ENCODE data around the gene KRT85. TPM values are rescaled to one million over a fixed set of nuclear protein-coding genes. Genes with fewer than 3 reads are reported as not detected.
"Not testable (repeated sequence)": the region's sequence is repeated elsewhere in the genome, so short reads cannot be mapped to it uniquely, and the experiment has no call there.

Gene KRT85
- total RNA-seq, 1 donor from 2014 or later: not detected

GRCh38 chr12:52317468-52318052 lies 49.7 kb downstream of the KRT85 start:
- no peak overlapping the region for H3K4me3 Mint-ChIP-seq
- H3K27ac Mint-ChIP-seq: no peak overlapping the region
- CTCF ChIA-PET: interaction anchor here (1.2 kb wide), 1 partner anchor 10 kb away, joined by 3 read pairs; no protein-coding TSS in a partner anchor
- intact Hi-C loops (cut with micrococcal nuclease): no loop called here
- POLR2A ChIA-PET: no interaction called here
- ATAC-seq (ENCODE audit: low read depth) (no peak), DNase-seq (no peak)
- no peak for TF ChIP-seq CTCF (IDR thresholded peaks at IDR 0.05)
- no peaks in the 10 kb centered on the region for H3K4me1 Mint-ChIP-seq
- H3K9me3 Mint-ChIP-seq: no peaks in the 10 kb centered on the region
- no peaks in the 10 kb centered on the region for H3K36me3 Mint-ChIP-seq (ENCODE audit: low read depth)
- H3K27me3 Mint-ChIP-seq: peaks cover 27% of the 10 kb centered on the region

GRCh38 chr12:52316701-52317100 lies 50.6 kb downstream of the KRT85 start:
- H3K9me3 Mint-ChIP-seq: no peaks in the 10 kb centered on the region
- no peaks in the 10 kb centered on the region for H3K4me1 Mint-ChIP-seq
- no peak for TF ChIP-seq CTCF (IDR thresholded peaks at IDR 0.05)
- ATAC-seq (ENCODE audit: low read depth) (no peak), DNase-seq (no peak)
- ChIA-PET POLR2A (no interaction called here), CTCF (interaction anchor here (1.2 kb wide), 1 partner anchor 11 kb away, joined by 3 read pairs; no protein-coding TSS in a partner anchor)
- no peaks in the 10 kb centered on the region for H3K36me3 Mint-ChIP-seq (ENCODE audit: low read depth)
- intact Hi-C loops (cut with micrococcal nuclease): no loop called here
- no peak overlapping the region for H3K27ac Mint-ChIP-seq
- H3K4me3 Mint-ChIP-seq: no peak overlapping the region
- H3K27me3 Mint-ChIP-seq: peaks cover 27% of the 10 kb centered on the region

GRCh38 chr12:52316290-52316689 lies 51.0 kb downstream of the KRT85 start:
- CTCF ChIA-PET: interaction anchor here (0.8 to 1.2 kb wide), 2 partner anchors 10 to 11 kb away, joined by 3 read pairs; no protein-coding TSS in a partner anchor
- DNase-seq (no peak), ATAC-seq (ENCODE audit: low read depth) (no peak)
- no peak overlapping the region for H3K27ac Mint-ChIP-seq
- no peaks in the 10 kb centered on the region for H3K4me1 Mint-ChIP-seq
- no peak overlapping the region for H3K4me3 Mint-ChIP-seq
- intact Hi-C loops (cut with micrococcal nuclease): no loop called here
- POLR2A ChIA-PET: no interaction called here
- no peaks in the 10 kb centered on the region for H3K9me3 Mint-ChIP-seq
- no peak for TF ChIP-seq CTCF (IDR thresholded peaks at IDR 0.05)
- H3K36me3 Mint-ChIP-seq (ENCODE audit: low read depth): no peaks in the 10 kb centered on the region
- H3K27me3 Mint-ChIP-seq: peaks cover 28% of the 10 kb centered on the region

- H3K4me1 Mint-ChIP-seq; intact Hi-C loops (cut with micrococcal nuclease); H3K36me3 Mint-ChIP-seq (ENCODE audit: low read depth); POLR2A ChIA-PET; H3K4me3 Mint-ChIP-seq; ATAC-seq (ENCODE audit: low read depth); DNase-seq; H3K27ac Mint-ChIP-seq; H3K9me3 Mint-ChIP-seq: not testable (repeated sequence)
- peaks cover 28% of the 10 kb centered on the region for H3K27me3 Mint-ChIP-seq
- CTCF ChIA-PET: interaction anchor here (0.8 kb wide), 1 partner anchor 11 kb away, joined by 3 read pairs; no protein-coding TSS in a partner anchor
Measured at GRCh38 chr12:52315721-52316120, 51.6 kb downstream of the KRT85 start.

- peaks cover 29% of the 10 kb centered on the region for H3K27me3 Mint-ChIP-seq
- no peaks in the 10 kb centered on the region for H3K9me3 Mint-ChIP-seq
- ChIA-PET POLR2A (no interaction called here), CTCF (no interaction called here)
- H3K36me3 Mint-ChIP-seq (ENCODE audit: low read depth): no peaks in the 10 kb centered on the region
- DNase-seq: no peak
- intact Hi-C loops (cut with micrococcal nuclease): no loop called here
- no peak overlapping the region for H3K4me3 Mint-ChIP-seq
- no peak for ATAC-seq (ENCODE audit: low read depth)
- TF ChIP-seq CTCF (IDR thresholded peaks at IDR 0.05): no peak
- no peaks in the 10 kb centered on the region for H3K4me1 Mint-ChIP-seq
- no peak overlapping the region for H3K27ac Mint-ChIP-seq
Measured at GRCh38 chr12:52314511-52314910, 52.8 kb downstream of the KRT85 start.

- intact Hi-C loops (cut with micrococcal nuclease): no loop called here
- Mint-ChIP-seq H3K27ac (no peak overlapping the region), H3K36me3 (ENCODE audit: low read depth) (no peaks in the 10 kb centered on the region), H3K4me3 (no peak overlapping the region), H3K4me1 (no peaks in the 10 kb centered on the region), H3K9me3 (no peaks in the 10 kb centered on the region), H3K27me3 (peaks cover 33% of the 10 kb centered on the region)
- DNase-seq (no peak), ATAC-seq (ENCODE audit: low read depth) (no peak)
- no peak for TF ChIP-seq CTCF (IDR thresholded peaks at IDR 0.05)
- POLR2A ChIA-PET: no interaction called here
- CTCF ChIA-PET: interaction anchor here (0.9 kb wide), 1 partner anchor 120 kb away, joined by 3 read pairs; no protein-coding TSS in a partner anchor
Measured at GRCh38 chr12:52313926-52314325, 53.4 kb downstream of the KRT85 start.

Measured in activated B cell treated with CpG ODN at 0.5 μM for 24 hours (primary cell).